ENCODE measurements around the gene PID1.
"Not testable (repeated sequence)": the region's sequence is repeated elsewhere in the genome, so short reads cannot be mapped to it uniquely, and the experiment has no call there.

PID1 gene

DNA sequence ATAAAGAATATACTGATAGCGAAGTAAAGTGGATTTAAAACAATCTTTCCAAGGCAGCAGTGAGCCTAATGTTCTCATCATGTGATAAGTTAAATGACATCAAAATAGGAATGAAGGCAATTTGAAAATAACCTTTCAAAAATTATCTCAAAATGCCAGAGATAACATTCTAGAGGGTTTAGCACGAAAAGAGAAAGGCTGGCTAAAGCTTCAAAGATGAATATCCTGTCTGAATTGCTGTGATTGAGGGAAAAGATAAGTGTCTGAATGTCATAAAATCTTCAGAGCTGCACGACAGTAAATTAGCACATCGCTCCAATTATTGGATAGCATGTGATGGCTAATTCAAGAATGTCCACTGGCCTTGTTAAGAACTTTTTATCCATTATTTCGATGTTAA, 159.3 kb downstream of the PID1 start:
- DNase-seq (ENCODE audit: low read depth in 2 of 2) = no peak

DNA sequence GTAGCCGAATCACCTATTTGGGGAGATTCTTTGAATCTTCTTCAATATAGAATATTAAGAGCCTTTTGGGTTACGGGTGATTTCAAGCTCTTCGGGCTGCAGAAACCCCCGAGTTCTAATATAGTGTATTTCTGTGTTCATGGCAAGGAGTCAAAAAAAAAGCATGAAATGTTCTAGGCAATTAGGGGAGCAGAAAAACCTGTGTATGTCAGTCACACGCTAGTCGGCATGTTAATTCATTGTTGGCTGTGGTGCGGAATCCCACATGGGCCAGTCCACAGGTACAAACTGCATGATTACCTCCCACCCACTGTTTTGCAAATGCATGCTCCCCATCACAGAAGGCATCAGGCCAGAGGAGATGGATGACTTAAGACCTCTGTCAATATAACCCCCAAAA, 161.9 kb downstream of the PID1 start:
- DNase-seq (ENCODE audit: low read depth in 2 of 2) = no peak

DNA sequence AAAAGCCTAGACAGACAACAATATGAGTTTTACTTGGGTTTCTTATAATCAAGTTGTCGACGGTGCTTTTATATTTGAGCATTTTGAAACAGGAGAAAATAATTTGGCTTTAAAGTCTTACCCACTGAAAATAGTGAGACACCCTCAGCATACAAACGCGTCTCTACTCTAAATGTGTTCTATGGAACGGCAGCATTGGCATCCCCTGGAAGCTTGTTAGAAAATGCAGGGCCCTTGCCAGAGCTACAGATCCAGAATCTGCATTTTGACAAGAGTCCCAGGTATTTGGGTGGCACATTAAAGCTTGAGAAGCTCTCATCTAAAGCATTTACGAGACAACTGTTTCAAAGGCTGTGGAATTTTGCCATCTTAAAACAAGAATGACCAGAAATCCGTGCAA, 163.5 kb downstream of the PID1 start:
- DNase-seq (ENCODE audit: low read depth in 2 of 2) = no peak

GRCh38 chr2:229104974-229105387, 166.1 kb downstream of the PID1 start:
- DNase-seq (ENCODE audit: low read depth in 2 of 2) = no peak

- no peak for DNase-seq (ENCODE audit: low read depth in 2 of 2)
These were observed 167.1 kb downstream of the PID1 start for GRCh38 chr2:229104025-229104424.

GRCh38 chr2:229101314-229101713, 169.8 kb downstream of the PID1 start:
- no peak for DNase-seq (ENCODE audit: low read depth in 2 of 2)

DNA sequence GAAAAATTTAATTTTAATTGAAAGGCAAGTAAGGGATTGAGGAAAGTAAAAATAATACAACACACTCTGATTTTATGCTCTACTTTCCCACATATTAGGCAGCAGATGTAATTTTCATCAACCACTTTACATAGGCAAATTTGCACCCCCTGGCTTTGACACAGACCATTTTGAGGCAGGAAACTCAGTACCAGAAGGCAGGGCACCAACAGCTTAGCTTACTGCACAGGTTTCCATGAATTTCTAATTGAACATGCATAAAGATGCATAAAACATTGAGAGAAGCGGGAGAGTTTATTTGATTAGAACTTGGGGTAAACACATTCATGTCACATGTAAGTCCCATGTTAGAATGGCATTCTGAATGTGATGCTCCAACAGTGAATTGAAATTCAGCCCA, 171.9 kb downstream of the PID1 start:
- DNase-seq (ENCODE audit: low read depth in 2 of 2) = no peak

DNA sequence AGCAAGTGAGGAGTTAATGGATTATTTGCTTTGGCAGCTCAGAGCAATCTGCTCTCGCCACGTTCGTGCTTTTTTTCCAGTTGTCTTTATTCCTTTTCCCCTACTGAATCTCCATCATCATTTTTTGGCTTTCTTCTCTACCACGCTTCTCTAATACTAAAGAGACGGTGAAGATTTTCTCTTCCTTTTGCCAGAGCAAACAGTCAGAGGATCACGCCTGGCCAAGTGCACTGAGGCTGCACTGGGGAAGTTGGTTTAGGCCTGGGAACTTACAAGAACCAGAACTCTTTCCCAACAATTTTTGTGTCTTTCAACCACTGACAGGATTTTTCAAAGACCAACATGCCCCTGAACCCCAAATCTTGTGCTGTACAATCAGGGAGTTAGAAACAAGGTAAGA, 172.3 kb downstream of the PID1 start:
- DNase-seq (ENCODE audit: low read depth in 2 of 2) = no peak

DNA sequence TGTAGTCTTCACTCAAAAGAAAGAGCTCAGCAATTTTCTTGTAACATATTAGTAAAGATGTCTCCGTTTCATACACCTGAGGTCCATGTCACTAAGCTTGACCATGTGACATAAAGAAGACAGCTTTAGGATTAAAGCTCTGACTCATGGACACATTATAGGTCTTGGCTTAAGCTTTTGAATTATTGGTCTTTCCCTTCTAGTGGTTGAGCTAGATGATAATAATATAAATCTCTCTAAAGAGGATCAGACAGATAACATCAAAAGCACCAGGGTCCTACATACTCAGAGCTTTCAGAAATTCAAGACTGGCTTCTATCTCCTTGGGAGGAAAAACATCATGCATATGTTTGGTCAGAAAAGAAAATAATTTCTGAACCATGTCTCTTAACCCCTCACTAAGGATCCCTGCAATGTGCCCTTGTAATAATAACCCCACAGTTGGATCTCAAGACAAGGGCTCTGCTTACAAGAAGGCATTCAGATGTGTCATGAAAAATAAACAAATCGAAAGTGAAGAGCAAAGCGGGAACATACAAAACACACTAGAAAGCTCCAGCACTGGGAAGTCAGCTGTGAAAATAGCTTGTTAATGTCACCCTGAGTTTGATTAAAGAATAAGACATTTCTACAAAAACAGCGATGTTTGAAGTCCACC, 174.5 kb downstream of the PID1 start:
- no peak for DNase-seq (ENCODE audit: low read depth in 2 of 2)

GRCh38 chr2:229095472-229095871, 175.6 kb downstream of the PID1 start:
- DNase-seq (ENCODE audit: low read depth in 2 of 2) = no peak

- DNase-seq (ENCODE audit: low read depth in 2 of 2) = no peak
These were observed 180.9 kb downstream of the PID1 start for GRCh38 chr2:229090225-229090624.

DNA sequence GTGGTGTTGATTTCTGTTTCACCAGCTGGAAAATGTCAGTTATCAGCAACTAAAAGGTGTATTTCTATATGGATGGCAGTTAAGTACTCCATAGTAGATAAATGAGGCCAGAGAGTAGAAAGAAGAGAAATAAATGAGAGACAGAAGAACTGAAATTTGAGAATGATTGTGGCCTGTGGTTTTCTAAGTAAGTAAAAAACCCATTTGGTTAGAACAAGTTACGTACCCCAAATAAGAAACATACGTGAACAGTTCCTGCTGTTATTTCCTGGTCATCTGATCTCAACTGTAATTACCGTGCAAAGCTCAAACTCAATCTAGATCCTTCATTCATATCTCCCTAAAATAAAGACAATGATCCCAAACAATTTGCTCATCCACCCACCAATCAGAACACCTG, 181.3 kb downstream of the PID1 start:
- DNase-seq (ENCODE audit: low read depth in 2 of 2) = no peak

GRCh38 chr2:229088966-229089700, 182.0 kb downstream of the PID1 start:
- no peak for DNase-seq (ENCODE audit: low read depth in 2 of 2)

GRCh38 chr2:229088517-229088913, 182.6 kb downstream of the PID1 start:
- DNase-seq (ENCODE audit: low read depth in 2 of 2) = no peak

- no peak for DNase-seq (ENCODE audit: low read depth in 2 of 2)
These were observed 183.1 kb downstream of the PID1 start for GRCh38 chr2:229087843-229088516.

DNA sequence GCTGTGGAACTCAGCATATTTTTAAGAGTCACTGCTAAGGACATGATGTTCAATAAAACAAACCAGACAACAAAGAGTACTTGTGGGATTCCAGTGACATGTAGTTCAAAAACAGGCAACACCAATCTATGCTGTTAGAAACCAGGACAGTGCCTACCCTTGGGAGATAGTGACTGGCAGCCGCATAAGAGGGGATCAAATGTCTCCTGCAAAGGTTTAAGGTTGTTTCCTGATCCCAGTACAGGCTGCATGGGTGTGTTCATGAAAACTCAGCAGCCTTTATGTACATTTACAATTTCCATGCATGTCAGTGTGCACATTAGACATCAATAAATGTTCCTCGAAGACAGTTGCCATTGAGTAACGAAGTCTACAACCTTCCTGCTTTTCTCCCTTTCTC, 183.8 kb downstream of the PID1 start:
- no peak for DNase-seq (ENCODE audit: low read depth in 2 of 2)

DNA sequence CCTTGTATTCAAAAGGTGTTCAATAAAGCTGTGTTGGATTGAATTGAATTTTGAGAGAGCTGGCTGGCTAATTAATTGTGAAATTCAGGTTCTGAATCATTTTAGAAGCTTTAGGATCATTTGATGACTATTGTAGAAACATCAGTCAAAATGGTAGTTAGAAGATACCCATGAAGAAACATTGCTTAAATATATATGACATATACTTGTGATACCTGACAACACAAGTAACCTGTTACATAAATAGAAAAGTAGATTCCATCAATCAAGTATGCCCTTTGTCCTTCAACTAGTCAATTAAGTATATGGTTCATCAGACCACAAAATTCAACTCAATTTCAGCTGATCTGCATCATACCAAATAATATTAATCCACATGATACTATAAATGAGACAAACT, 185.6 kb downstream of the PID1 start:
- no peak for DNase-seq (ENCODE audit: low read depth in 2 of 2)

- no peak for DNase-seq (ENCODE audit: low read depth in 2 of 2)
These were observed 186.6 kb downstream of the PID1 start for GRCh38 chr2:229084447-229084846.

GRCh38 chr2:229083606-229084340, 187.3 kb downstream of the PID1 start:
- no peak for DNase-seq (ENCODE audit: low read depth in 2 of 2)

GRCh38 chr2:229081411-229081810, 189.7 kb downstream of the PID1 start:
- no peak for DNase-seq (ENCODE audit: low read depth in 2 of 2)

- no peak for DNase-seq (ENCODE audit: low read depth in 2 of 2)
These were observed 190.9 kb downstream of the PID1 start for GRCh38 chr2:229080172-229080571.

GRCh38 chr2:229076886-229077285, 194.2 kb downstream of the PID1 start:
- DNase-seq (ENCODE audit: low read depth in 2 of 2) = not testable (repeated sequence)
